Uterus (tissue), 4 donors: ENCODE data around the gene HSH2D. TPM values are rescaled to one million over a fixed set of nuclear protein-coding genes. Genes with fewer than 3 reads are reported as not detected.

Experiments
- DNase-seq, 2 donors: peaks; one replicate each; pipeline ENCODE4 v3.0.0-alpha.2; 2019 to 2020
- H3K27ac ChIP-seq, 2 donors: fragments of 200-600 bp; sonication (generic); 1 replicate in 1 of 2; 2 replicates in 1 of 2; pipeline ENCODE4 v1.5.1; 2016 to 2018
- H3K27me3 ChIP-seq, 2 donors: fragments of 200-600 bp; sonication (generic); one replicate each; pipeline ENCODE4 v1.5.1; 2018 to 2019; ENCODE audit warnings: control low read depth in 1 of 2
- H3K36me3 ChIP-seq, 2 donors: fragments of 200-600 bp; sonication (generic); one replicate each; pipeline ENCODE4 v1.5.1; 2019; ENCODE audit warnings: control low read depth in 1 of 2
- H3K4me1 ChIP-seq, 2 donors: fragments of 200-600 bp; sonication (generic); one replicate each; pipeline ENCODE4 v1.5.1; 2018 to 2019; ENCODE audit warnings: control low read depth in 1 of 2
- H3K4me3 ChIP-seq, 2 donors: fragments of 200-600 bp; sonication (generic); 1 replicate in 1 of 2; 2 replicates in 1 of 2; pipeline ENCODE4 v1.5.1; 2018 to 2019; ENCODE audit warnings: mild to moderate bottlenecking in 1 of 2
- H3K9me3 ChIP-seq, 2 donors: fragments of 200-600 bp; sonication (generic); one replicate each; pipeline ENCODE4 v1.5.1; 2019; ENCODE audit warnings: control low read depth in 1 of 2
- POLR2A ChIP-seq, 2 donors: fragments of 450-650 bp; IDR thresholded peaks; one replicate each; pipeline ENCODE4 v1.6.1; 2016; ENCODE audit warnings: antibody characterized with exemption in 2 of 2, mild to moderate bottlenecking in 1 of 2, moderate library complexity in 1 of 2
- intact Hi-C: fragments of 100-400 bp; cut with DNase I; formaldehyde crosslinking; loops from one replicate; pipeline ENCODE4 v1.15.1; 2023; ENCODE audit warnings: low total_unique reads
- total RNA-seq, 4 donors: library from RNA; depleted of rRNA in 3 of 4; stranded (reverse); fragments of >200 nt in 3 of 4; gene quantifications; one replicate each; pipeline versions ENCODE4 v1.1.0 to v1.2.4, GENCODE V29; 2014 to 2023
- TF ChIP-seq, protein P1 (sequence below), 4 experiments: fragments of 200-600 bp in 2 of 4; fragments of 450-650 bp in 2 of 4; sonication (generic) in 2 of 4; IDR thresholded peaks; one replicate each; pipeline ENCODE4 v1.5.1; 2016 to 2019; ENCODE audit warnings: antibody characterized with exemption in 4 of 4, mild to moderate bottlenecking in 2 of 4, moderate library complexity in 1 of 4
- donor health status: DM: yes; HTN: yes; CAD: no.

Gene HSH2D
- total RNA-seq, 4 donors from 2014 or later: 1.4 to 3.1 (median 2.4) TPM; not detected in 1

DNA sequence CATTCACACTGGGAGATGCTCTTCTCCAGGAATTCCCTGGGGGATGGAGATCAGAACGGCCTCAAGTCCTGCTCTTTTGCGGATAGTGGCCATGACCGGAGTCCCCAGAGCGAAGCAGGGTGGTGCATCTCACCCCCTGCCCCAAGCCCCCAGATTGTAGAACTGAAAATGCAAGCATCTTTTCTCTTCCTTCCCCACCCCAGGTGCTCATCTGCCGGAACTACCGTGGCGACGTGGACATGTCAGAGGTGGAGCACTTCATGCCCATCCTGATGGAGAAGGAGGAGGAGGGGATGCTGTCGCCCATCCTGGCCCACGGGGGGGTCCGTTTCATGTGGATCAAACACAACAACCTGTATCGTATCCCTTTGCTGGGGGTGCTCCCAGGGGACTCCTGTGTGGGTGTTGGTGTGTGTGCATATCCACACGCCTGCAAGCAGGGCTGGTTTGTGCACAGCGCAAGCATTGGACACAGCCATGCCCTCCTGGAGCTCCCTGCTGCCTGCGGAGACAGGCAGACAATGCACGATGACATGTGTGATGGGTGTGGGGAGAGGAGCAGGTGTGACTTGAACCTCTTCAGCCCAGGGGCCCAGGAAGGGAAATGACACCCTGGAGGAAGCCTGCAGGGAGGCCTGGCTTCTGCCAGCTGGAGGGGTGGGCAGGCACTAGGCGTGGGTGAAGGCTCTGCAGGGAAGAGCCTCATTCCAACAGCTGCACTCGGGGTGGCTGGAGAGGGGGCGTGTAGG, 59.9 kb downstream of the HSH2D start:
- no peak for DNase-seq
- intact Hi-C loops: no loop called here
- TF ChIP-seq POLR2A (IDR thresholded peaks at IDR 0.05): no peak
- TF ChIP-seq, protein P1, sequence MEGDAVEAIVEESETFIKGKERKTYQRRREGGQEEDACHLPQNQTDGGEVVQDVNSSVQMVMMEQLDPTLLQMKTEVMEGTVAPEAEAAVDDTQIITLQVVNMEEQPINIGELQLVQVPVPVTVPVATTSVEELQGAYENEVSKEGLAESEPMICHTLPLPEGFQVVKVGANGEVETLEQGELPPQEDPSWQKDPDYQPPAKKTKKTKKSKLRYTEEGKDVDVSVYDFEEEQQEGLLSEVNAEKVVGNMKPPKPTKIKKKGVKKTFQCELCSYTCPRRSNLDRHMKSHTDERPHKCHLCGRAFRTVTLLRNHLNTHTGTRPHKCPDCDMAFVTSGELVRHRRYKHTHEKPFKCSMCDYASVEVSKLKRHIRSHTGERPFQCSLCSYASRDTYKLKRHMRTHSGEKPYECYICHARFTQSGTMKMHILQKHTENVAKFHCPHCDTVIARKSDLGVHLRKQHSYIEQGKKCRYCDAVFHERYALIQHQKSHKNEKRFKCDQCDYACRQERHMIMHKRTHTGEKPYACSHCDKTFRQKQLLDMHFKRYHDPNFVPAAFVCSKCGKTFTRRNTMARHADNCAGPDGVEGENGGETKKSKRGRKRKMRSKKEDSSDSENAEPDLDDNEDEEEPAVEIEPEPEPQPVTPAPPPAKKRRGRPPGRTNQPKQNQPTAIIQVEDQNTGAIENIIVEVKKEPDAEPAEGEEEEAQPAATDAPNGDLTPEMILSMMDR (IDR thresholded peaks at IDR 0.05): no peak
- Histone ChIP-seq H3K27me3 (no peaks in the 10 kb centered on the region), H3K9me3 (no peaks in the 10 kb centered on the region), H3K36me3 (no peaks in the 10 kb centered on the region), H3K27ac (no peak overlapping the region), H3K4me3 (no peak overlapping the region), H3K4me1 (peaks cover 8 to 12% of the 10 kb centered on the region in 2 donors)

DNA sequence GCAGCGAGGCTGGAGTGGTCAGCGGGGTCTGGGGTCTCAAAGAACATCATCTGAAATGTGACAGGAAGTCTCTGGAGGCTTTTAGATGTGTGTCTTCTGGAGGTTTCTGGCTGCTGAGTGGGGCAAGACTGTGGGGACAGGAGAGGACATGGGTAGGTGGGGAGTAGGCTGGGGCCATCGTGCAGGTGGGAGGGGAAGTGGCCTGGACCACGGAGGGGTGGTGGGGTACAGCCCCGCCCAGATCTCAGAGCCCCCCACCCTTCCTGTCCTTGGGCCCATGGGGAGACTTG, 60.5 kb downstream of the HSH2D start:
- Histone ChIP-seq H3K27me3 (no peaks in the 10 kb centered on the region), H3K27ac (no peak overlapping the region), H3K36me3 (no peaks in the 10 kb centered on the region), H3K4me3 (no peak overlapping the region), H3K4me1 (peaks cover 4 to 8% of the 10 kb centered on the region in 2 donors), H3K9me3 (no peaks in the 10 kb centered on the region)
- no peak for TF ChIP-seq POLR2A (IDR thresholded peaks at IDR 0.05)
- TF ChIP-seq, protein P1 (IDR thresholded peaks at IDR 0.05): no peak
- DNase-seq: no peak
- intact Hi-C loops: no loop called here

DNA sequence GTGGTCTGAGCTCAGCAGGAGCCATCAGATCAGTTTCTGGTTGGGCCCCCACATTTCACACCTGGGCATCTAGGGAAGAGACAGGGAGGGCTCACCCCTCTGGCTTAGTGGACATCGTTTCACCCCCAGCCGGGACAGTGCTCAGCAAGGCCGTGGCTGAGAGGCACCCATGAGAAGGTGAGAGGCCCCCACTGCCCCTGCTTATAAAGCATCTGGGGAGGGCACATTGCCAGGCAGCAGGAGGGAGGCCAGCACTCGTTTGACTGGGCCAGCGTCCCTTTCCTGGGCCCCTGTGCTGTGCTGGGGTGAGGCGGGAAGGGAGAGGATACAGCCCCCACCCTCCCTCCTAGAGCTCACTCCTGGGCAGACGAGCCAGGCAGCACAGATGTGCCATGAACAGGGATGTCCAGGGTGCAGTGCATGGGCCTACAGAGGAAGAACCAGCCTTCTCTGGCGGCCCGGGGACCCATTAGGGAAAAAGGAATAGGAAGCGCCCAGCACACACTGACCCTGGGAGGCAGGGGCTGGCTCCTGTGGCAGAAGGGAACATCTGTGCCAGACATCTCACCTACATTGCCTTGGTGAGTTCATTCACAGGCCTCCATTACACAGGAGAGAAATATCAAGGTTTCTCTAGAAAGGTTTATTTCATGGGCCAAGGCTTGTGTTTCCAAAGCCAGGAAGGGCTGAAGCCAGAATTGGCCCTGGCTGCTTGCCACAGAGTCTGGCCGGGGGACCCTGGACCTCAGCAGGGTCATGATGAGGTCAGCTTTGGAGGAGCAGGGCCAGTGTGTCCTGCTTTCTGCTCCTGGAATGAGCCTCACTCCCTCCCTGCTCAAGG, 61.9 kb downstream of the HSH2D start:
- Histone ChIP-seq H3K27me3 (no peaks in the 10 kb centered on the region), H3K9me3 (no peaks in the 10 kb centered on the region), H3K36me3 (no peaks in the 10 kb centered on the region), H3K4me3 (no peak overlapping the region), H3K4me1 (no peaks in the 10 kb centered on the region), H3K27ac (no peak overlapping the region)
- intact Hi-C loops: no loop called here
- peak in 1 of 2 donors; percentile 55 for DNase-seq
- no peak for TF ChIP-seq POLR2A (IDR thresholded peaks at IDR 0.05)
- TF ChIP-seq, protein P1 (IDR thresholded peaks at IDR 0.05): no peak

DNA sequence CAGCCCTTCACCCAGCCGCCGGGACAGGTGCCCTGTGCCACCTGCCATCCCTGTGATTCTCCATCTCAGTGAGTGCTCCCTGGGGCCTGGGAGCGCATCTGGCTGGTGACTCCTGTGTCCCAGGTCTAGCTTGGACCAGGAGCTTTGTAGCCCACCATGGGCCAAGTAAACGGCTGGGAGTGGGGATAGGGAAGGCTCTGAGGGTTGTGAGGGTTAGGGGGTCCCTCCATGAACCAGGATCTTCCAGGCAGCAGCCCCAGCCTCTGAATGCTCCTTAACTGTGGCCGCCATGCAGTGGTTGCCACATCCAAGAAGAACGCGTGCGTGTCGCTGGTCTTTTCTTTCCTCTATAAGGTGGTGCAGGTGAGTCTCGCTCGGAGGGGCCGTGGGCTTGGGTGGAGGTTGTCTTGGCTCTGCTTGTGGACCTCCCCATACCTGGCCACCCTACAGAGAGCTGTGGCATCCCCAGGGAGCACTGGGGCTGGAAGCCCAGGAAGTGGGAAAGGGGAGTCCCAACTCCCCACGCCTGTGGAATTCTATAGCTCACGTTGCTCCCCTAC, 62.6 kb downstream of the HSH2D start:
- intact Hi-C loops: no loop called here
- Histone ChIP-seq H3K4me1 (no peaks in the 10 kb centered on the region), H3K27ac (no peak overlapping the region), H3K36me3 (no peaks in the 10 kb centered on the region), H3K4me3 (no peak overlapping the region), H3K27me3 (no peaks in the 10 kb centered on the region), H3K9me3 (no peaks in the 10 kb centered on the region)
- DNase-seq: no peak
- TF ChIP-seq, protein P1 (IDR thresholded peaks at IDR 0.05): no peak
- TF ChIP-seq POLR2A (IDR thresholded peaks at IDR 0.05): no peak

DNA sequence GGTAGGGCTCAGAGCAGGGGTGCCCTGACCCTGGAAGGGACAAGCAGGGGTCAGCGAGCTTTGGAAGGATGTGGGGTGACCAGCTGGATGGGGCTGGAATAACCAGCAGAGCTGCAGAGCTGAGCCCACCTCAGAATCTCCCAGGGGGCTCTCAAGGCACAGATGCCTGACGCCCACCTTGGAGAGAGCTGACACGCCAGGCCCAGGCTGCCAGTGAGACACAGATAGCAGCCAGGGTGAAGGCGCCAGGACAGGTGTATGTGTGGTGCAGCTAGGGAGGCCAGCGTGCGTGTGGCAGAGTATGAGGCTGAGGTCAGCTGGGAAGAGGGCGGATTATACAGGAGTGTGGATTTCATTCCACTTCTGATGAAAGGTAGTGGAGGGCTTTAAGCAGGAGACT, 63.2 kb downstream of the HSH2D start:
- Histone ChIP-seq H3K4me1 (no peaks in the 10 kb centered on the region), H3K36me3 (no peaks in the 10 kb centered on the region), H3K27me3 (no peaks in the 10 kb centered on the region), H3K4me3 (no peak overlapping the region), H3K27ac (no peak overlapping the region), H3K9me3 (no peaks in the 10 kb centered on the region)
- TF ChIP-seq, protein P1 (IDR thresholded peaks at IDR 0.05): no peak
- TF ChIP-seq POLR2A (IDR thresholded peaks at IDR 0.05): no peak
- no peak for DNase-seq
- intact Hi-C loops: no loop called here
